GM19324 (cell line): ENCODE results near the gene PPP2R3C.
A peak's percentile ranks its signal among the peaks of the same experiment; 100 is the strongest.
"Not testable (repeated sequence)": the region's sequence is repeated elsewhere in the genome, so short reads cannot be mapped to it uniquely, and the experiment has no call there.

Experiments
- ATAC-seq: cut with Tn5 transposase; IDR thresholded peaks from one replicate; pipeline ENCODE4 v1.9.1; 2021; ENCODE audit warnings: mild to moderate bottlenecking, moderate library complexity; ENCODE audit not compliant: unreplicated experiment, low FRiP score

PPP2R3C gene

DNA sequence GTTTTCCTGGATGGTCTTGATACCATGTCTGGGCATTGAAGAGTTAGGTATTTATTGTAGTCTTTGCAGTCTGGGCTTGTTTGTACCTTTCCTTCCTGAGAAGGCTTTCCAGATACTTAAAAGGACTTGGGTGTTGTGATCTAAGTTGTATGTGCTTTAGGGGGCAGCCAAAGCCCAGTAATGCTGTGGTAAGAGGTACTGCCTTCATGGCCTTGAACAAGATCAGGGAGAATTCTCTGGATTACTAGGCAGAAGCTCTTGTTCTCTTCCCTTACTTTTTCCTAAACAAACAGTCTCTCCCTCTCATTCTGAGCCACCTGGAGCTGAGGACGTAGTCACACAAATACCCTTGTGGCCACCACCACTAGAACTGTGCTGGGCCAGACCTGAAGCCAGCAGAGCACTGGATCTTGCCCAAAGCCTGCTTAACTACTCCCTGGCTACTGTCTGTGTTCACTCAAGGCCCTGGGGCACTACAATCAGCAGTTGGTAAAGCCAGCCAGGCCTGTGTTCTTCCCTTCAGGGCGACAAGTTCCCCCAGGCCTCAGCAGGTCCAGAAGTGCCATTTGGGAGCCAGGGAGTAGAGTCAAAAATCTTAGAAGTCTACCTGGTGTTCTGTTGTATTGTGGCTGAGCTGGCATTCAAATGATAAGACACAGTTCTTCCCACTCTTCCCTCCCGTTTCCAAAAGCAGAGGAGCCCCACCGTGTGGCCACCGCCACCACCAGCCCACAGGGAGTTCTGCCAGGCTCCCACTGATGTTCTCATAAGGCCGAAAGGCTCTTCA is 11.9 kb upstream of the PPP2R3C start:
- ATAC-seq = no peak

DNA sequence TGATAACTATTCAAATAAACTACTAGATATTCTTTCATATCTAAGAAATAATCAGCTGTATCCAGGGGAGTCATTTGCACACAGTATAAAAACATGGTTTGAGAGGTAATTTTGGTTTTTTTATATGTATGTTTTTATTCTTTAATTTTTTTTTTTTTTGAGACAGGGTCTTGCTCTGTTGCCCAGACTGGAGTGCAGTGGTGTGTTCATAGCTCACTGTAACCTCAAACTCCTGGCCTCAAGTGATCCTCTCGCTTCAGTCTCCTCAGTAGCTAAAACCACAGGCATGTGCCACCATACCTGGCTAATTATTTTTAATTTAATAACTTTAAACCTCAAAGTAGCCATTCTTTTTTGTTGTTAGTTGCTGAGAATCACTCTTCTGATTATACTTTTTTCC is 2.3 kb upstream of the PPP2R3C start:
- ATAC-seq = no peak

DNA sequence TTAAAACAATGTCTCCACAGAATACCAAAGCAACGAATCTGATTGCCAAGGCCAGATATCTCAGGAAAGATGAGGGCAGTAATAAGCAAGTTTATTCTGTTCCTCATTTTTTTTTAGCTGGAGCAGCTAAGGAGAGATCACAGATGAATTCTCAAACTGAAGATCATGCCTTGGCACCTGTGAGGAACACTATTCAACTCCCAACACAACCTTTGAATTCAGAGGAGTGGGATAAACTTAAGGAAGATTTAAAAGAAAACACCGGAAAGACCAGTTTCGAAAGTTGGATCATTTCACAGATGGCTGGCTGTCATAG is 1.6 kb upstream of the PPP2R3C start:
- ATAC-seq = no peak

DNA sequence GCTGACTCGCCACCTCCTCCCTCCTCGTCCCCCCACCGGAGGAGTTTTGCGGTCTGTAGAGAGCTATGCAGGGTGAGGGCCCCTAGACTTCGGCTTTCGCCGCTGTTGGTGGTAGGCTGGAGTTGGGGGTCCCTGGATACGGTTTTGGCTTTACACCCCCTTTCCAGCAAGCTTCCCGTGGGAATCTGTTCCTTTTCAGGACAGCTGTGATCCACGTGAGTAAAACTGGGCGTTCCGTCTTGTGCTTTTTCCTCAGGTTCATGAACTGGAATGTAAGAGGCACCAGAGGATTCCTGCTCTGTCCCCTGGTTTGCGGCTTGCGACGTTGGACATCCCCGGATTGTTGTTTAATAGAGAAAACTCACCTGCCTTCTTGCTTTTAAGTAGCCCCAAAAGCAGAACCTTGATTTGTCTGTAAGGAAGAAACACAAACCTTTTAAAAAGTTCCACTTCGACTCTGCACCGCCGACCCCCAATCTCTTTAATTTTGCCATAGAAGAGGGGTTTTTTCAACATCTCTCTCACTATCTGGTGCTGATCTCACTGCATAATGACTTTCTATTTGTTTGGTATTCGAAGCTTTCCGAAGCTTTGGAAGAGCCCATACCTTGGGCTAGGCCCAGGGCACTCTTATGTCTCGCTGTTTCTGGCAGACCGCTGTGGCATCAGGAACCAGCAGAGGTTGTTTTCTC is 1.1 kb upstream of the PPP2R3C start:
- ATAC-seq = no peak

DNA sequence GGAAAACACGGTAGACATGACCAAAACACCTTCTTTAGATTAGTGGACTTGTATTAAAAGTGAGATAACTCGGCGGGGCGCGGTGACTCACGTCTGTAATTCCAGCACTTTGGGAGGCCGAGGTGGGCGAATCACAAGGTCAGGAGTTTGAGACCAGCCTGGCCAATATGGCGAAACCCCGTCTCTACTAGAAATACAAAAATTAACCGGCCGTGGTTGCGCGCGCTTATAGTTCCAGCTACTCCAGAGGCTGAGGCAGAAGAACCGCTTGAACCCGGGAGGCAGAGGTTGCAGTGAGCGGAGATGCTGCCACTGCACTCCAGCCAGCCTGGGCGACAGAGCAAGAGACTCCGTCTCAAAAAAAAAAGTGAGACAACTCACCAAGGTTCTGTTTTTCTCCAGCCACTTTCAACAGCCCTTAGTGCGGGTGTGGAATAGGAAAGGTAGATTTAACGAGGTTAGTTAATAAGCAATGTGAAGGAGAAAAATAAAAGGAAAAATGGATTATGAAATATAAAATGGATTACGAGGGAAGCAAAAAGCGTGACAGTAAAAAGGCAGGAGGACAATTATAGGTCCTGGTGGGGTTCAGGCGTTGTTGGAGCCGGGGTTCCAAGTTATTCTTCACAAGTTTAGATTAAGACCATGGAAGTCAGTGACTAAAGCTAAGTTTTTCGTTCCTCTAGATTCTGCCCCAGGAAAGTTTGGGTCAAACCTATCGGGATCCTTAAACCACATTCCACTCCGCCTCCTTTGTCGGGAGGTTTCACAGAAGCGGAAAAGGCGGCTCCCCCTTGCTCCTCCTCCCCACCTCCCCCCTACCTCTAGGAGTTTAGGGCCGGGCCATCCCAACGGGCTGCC is 534 bp downstream of the PPP2R3C start:
- peak; percentile 3 for ATAC-seq

DNA sequence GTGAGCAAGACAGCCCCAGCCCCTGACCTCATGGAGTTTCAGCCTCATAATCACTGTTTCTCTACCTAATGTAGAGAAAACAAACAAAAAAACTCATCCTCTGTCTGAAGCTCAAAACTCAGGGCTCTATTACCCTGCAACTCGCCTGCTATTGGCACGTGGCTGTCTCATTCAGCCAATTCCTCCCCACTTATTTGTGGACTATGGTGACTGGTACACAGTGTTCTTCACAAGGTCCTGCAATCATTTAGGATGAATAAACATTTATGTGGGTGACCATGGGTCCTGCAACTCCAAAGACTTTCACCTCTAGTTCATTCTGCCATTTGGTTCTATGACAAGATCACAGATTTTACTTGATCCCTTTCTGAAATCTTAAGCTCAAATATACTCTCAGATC is 4.7 kb downstream of the PPP2R3C start:
- ATAC-seq = no peak

DNA sequence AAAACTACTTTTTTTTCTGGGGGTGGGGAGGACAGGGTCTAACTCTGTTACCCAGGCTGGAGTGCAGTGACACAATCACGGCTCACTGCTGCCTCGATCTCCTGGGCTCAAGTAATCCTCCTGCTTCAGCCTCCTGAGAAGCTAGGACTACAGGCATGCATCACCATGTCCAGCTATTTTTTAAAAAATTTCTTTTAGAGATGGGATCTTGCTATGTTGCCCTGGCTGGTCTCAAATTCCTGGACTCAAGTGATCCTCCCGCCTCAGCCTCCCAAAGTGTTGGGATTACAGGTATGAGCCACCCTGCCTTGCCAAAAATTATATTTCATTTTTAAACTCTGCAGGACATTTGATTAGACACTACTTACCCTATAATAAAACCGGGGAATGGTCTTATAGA is 5.5 kb downstream of the PPP2R3C start:
- no peak for ATAC-seq

DNA sequence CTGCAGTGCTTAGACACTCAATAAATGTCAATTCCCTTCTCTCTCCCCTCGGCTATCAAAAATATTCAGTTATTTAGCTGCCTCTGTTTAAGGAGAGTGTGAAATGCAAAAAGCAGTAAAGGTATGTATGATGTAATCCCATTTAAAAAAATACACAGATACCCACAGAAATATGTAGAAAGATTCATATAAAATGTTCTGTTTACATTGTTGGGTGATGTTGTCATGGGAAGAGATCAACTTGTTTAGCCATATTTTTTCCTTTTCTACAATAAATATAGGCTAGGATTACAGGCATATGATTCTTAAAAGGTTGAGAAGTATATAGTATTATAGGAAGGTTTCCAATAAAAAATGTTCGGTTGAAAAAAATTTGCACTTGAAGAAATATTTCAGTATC is 7.8 kb downstream of the PPP2R3C start:
- ATAC-seq = no peak

DNA sequence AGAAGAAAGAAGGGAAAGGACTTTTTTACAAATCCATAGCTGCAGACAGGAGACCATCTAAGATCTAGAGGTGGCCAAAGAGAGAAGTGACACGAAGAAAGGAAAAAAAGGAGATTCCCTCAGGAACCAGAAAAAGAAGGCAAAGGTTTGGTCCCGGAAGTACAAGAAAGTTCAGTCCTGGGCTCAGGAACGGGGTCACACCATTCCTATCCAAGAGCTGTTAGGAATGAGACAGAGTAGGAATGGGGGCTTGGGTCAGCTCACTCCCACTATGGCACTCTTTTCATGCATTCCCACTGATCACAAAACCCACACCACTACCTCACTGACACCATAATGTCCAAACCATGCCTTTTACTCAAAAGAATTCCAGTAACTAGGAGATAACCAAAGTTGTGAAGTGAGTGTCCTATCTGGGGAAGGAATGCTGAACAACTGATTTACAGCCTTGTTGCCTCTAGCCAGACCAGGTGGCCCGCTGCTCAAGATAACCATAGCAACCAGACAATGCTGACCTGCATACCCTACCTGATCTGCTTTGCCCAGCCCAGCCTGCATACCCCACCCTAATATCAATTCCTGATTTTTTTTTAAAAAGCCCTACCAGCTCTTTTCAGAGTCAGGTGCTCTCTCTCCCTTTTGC is 8.4 kb downstream of the PPP2R3C start:
- no peak for ATAC-seq

DNA sequence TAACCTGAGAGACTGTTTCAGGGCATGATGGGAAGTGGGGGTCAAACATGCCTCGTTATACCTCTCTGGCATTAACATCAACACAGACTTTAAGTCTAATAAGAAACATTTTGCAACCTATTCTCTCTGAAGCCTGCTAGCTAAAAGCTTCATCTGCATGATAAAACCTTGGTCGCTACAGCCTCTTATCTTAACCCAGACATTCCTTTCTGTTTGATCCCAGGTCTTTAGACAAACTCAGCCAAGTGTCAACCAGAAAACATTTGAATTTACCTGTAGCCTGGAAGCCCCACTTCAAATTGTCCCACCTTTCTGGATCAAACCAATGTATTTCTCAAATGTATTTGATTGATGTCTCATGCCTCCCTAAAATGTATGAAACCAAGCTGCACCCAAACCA is 9.1 kb downstream of the PPP2R3C start:
- no peak for ATAC-seq

DNA sequence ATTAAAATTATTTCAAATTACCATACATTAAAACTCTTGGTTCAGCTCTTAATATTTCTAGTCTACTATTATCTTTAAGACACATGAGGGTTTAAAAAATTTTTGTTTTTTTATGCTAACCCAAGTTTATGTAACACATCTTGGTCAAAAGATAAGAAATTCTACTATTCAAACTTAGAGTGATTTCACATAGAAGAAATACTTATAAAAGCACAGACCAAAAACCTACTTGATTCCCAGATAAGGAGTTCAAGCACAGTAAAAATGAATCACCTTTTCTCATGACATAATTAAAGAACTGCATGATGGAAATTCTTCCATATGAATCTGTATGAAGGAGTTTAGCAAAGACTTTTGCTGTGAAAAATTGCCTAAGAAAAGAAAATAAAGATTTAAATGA is 13.9 kb downstream of the PPP2R3C start:
- no peak for ATAC-seq

DNA sequence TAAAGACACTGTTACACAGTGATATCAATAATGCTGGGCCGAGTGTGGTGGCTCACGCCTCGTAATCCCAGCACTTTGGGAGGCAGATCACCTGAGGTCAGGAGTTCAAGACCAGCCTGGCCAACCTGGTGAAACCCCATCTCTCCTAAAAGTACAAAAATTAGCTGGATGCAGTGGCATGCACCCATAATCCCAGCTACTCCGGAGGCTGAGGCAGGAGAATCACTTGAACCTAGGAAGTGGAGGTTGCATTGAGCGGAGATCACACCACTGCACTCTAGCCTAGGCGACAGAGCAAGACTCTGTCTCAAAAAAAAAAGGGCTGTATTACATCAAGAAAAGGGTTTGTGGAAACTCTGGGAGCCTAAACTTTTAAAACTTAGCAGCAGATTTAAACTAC is 27.1 kb downstream of the PPP2R3C start:
- ATAC-seq = not testable (repeated sequence)

DNA sequence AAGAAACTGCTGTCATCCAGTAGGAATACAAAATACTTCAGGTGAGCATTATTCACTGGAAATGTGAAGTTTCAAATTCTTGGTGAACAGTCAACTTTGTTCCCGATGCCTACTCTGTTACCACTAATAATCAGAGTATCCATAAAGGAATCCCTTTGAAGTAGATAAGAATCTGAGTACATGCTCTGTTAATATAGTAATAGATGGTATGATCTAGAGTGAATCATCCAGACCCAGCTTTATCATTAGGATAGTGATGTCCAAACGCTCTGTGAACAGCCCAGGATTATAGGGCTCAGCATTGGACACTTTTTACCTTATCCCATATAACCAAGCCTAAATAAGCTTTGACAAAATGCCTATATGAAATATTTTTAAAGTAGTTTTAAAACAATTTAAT is 33.3 kb downstream of the PPP2R3C start:
- no peak for ATAC-seq

DNA sequence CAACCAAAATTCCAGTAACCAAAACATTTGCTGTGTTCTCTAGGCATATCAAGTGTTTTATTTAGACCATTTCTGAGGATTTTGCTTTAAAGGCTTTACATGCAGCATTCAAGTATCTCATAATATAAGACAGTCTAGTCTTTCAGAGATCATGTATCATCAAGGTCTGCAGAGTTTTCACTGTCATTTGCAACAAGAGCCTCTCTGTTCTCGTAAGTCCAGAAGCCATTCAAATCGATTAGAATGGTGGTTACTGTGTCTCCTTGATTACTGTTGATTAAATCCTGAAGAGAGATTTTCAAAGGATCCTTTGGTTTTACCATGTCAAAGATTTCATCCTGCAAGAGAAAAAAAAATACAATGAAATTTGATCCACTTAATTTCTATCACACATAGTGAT is 36.3 kb downstream of the PPP2R3C start:
- no peak for ATAC-seq

DNA sequence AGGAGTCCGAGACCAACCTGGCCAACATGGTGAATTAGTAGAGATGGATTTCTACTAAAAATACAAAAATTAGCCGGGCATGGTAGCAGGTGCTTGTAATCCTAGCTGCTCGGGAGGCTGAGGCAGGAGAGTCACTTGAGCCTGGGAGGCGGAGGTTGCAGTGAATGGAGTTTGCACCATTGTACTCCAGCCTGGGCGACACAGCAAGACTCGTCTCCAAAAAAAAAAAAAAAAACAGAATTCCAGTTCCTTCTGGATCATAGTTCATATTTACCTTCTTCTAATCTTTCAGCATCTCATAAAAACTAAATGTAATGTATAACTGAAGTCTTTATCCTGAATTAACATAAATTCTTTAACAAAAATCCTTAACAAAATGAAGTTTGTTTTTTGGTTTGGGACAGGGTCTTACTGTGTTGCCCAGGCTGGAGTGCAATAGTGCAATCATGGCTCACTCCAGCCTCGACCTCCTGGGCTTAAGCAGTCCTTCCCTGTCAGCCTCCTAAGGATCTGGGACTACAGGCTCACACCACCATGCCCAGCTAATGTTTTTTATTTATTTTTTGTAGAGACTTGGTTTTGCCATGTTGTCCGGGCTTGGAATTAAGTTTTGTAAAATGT is 38.1 kb downstream of the PPP2R3C start:
- ATAC-seq = no peak

DNA sequence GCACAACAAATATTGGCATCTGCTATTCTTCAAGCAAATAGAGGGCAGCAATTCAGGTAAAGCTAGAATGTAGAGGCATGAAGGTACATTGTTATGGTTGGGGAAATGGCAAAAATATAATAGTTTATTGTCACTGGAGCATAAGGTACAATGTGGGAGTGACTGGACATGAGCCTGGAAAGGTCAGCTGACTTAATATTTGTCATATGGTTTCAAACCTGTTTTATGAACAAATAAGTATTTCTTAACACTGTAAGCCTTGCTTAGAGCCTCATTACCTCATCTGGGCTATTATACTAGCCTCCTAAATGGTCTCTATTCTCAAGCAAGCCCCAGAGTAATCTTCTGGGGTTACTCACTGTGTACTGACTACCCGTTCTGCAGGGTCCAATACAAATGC is 42.0 kb downstream of the PPP2R3C start:
- ATAC-seq = no peak

DNA sequence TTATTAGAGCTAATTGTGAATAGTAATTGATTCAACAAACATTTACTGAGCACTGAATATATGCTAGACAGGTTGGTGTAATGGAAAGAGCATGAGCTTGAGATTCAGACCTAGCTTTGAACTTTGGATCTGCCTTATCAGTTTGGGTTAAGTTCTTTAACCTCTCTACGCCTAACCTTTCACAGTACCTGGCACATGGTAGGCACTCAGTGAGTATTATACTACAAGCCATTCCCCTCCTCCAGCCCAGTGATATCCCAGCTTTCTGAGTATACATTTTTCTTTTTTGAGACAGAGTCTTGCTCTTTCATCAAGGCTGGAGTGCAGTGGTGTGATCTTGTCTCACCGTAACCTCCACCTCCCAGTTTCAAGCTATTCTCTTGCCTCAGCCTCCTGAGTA is 43.7 kb downstream of the PPP2R3C start:
- no peak for ATAC-seq

DNA sequence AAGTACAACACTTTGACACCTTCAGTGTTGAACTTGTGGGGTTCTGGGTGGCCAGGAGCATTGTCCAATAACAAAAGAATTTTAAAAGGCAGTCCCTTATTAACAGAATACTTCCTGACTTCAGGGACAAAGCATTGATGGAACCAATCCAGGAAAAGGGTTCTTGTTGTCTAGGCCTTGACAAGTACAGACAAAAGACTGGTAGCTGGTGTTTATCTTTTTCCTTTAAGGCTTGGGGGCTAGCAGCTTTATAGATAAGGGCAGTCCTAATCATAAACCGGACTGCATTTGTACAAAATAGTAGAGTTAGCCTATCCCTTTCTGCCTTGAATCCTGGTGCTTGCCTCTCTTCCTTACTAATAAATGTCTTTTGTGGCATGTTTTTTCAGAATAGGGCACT is 48.3 kb downstream of the PPP2R3C start:
- ATAC-seq = no peak

DNA sequence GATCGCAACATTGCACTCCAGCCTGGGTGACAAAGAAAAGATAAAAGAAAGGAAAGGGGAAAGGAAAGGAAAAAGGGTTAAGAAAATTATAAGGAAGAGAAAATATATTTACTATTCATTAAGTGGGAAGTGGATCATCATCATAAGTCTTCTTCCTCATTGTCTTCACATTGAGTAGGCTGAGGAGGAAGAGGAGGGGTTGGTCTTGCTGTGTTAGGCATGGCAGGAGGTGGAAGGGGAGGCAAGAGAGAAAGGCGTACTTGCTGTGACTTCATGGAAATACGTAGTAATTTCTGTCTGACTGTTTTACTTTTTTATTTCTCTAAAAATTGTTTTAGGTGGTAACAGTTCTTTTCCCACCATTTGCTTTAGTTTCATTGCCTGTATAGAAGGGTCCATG is 49.6 kb downstream of the PPP2R3C start:
- no peak for ATAC-seq

DNA sequence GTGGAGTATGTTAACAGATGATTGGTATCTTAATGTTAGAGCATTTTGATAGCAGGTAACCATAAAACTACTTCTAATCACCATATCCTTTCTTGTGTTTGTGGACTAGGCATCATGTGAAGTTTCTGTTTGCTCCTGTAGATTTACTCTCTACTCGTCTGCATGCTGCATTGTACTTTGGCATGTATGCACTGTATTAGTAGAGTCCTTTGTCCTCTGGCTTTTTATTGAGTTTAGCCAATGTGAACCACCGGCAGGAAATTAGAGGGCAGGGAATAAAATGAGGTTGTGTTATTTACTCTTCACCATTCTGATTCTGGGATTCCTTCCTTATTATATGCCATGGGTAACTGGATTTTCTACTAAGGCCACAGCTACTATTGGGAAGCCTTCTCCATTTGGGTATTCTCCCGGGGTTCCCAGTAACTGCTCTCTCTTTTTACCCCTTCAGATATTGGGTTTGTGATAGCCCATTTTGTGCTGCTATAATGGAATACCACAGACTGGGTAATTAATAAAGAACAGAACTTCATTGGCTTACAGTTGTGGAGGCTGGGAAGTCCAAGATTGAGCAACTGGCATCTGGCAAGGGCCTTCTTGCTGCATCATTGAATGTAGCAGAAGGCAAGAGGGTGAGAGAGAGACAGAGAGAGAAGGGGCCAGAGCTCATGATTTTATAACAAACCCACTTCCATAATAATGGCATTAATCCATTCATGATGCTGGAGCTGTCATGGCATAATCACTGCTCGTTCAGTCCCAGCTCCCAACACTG is 53.4 kb downstream of the PPP2R3C start:
- ATAC-seq = no peak
